H1 (cell line): ENCODE measurements around the gene IL21R. TPM values are rescaled to one million over a fixed set of nuclear protein-coding genes. Genes with fewer than 3 reads are reported as not detected.

Experiments used
- CTCF ChIA-PET: fragments of 300-600 bp; sonication (Branson Sonifier 250); formaldehyde crosslinking; loops from one replicate; lab custom pipeline; 2021; ENCODE audit not compliant: partially characterized antibody; lab: Charles Lee
- POLR2A ChIA-PET: fragments of 300-600 bp; sonication (Branson Sonifier 250); formaldehyde crosslinking; loops from one replicate; lab custom pipeline; 2021; ENCODE audit warnings: inconsistent platforms; ENCODE audit not compliant: partially characterized antibody; lab: Charles Lee
- DNase-seq, 2 experiments: peaks; one replicate each; pipeline versions ENCODE4 v3.0.0 to v3.0.0-alpha.2; 2010 to 2022; ENCODE audit warnings: low spot score in 2 of 2, low read depth in 1 of 2, mixed read lengths in 1 of 2
- FAIRE-seq: peaks from 2 replicates; lab custom pipeline; 2011; peaks lifted over from hg19 to GRCh38; lab: Jason Lieb, UNC
- H2AFZ ChIP-seq: 2 replicates; pipeline ENCODE4 v1.8.1; 2012; ENCODE audit warnings: low read length, inconsistent platforms
- H2AK5ac ChIP-seq: 2 replicates; pipeline ENCODE4 v1.6.1; 2013; ENCODE audit warnings: low read depth, low read length
- H2BK120ac ChIP-seq: replicated peaks from 2 replicates; pipeline ENCODE3; 2013; ENCODE audit warnings: low read depth, low read length, inconsistent platforms
- H2BK12ac ChIP-seq: 2 replicates; pipeline ENCODE4 v1.6.1; 2013; ENCODE audit warnings: low read depth, low read length
- H2BK15ac ChIP-seq: 2 replicates; pipeline ENCODE4 v1.6.1; 2013; ENCODE audit warnings: low read length
- H2BK20ac ChIP-seq: 2 replicates; pipeline ENCODE4 v1.6.1; 2013; ENCODE audit warnings: low read length
- H2BK5ac ChIP-seq: 2 replicates; pipeline ENCODE4 v1.6.1; 2013; ENCODE audit warnings: low read depth, low read length
- H3K14ac ChIP-seq: 2 replicates; pipeline ENCODE4 v1.6.1; 2013; ENCODE audit warnings: inconsistent platforms; ENCODE audit not compliant: insufficient read length
- H3K18ac ChIP-seq: 2 replicates; pipeline ENCODE4 v1.6.1; 2013; ENCODE audit warnings: low read length; ENCODE audit errors: extremely low read depth
- H3K23ac ChIP-seq: 2 replicates; pipeline ENCODE4 v1.6.1; 2013; ENCODE audit warnings: inconsistent platforms; ENCODE audit not compliant: insufficient read length
- H3K23me2 ChIP-seq: 2 replicates; pipeline ENCODE4 v1.6.1; 2013; ENCODE audit warnings: low read depth, low read length
- H3K27ac ChIP-seq: 2 replicates; pipeline ENCODE4 v1.6.1; 2011; ENCODE audit warnings: low read depth, low read length, inconsistent platforms
- H3K27me3 ChIP-seq, 4 experiments: replicated peaks in 1 of 4; 1 replicate in 1 of 4; 2 replicates in 3 of 4; pipeline versions ENCODE4 v1.6.1 to v1.8.1; 2011 to 2013; ENCODE audit warnings: low read length in 3 of 4, mild to moderate bottlenecking in 3 of 4, inconsistent platforms in 2 of 4, mixed read lengths in 2 of 4, moderate library complexity in 1 of 4; ENCODE audit not compliant: control insufficient read depth in 3 of 4, insufficient read depth in 3 of 4; ENCODE audit errors: extremely low read depth in 1 of 4
- H3K36me3 ChIP-seq, 4 experiments: 2 replicates each; pipeline versions ENCODE4 v1.6.1 to v1.8.1; 2011 to 2013; ENCODE audit warnings: mild to moderate bottlenecking in 4 of 4, low read length in 3 of 4, moderate library complexity in 2 of 4, control low read depth in 1 of 4, inconsistent platforms in 1 of 4; ENCODE audit not compliant: insufficient read depth in 4 of 4, control insufficient read depth in 2 of 4
- H3K4ac ChIP-seq: replicated peaks from 2 replicates; pipeline ENCODE3; 2013; ENCODE audit warnings: low read length, low read depth, mixed read lengths, inconsistent platforms; ENCODE audit not compliant: insufficient read length
- H3K4me1 ChIP-seq, 4 experiments: replicated peaks in 1 of 4; 1 replicate in 1 of 4; 2 replicates in 3 of 4; pipeline versions ENCODE4 v1.6.1 to v1.8.1; 2011 to 2013; ENCODE audit warnings: low read length in 3 of 4, inconsistent platforms in 2 of 4, mixed read lengths in 1 of 4; ENCODE audit not compliant: insufficient read depth in 4 of 4, control insufficient read depth in 3 of 4
- H3K4me2 ChIP-seq, 2 experiments: 2 replicates each; pipeline versions ENCODE4 v1.6.1 to v1.8.1; 2011 to 2013; ENCODE audit warnings: low read depth in 2 of 2, low read length in 2 of 2, control low read depth in 1 of 2, inconsistent platforms in 1 of 2, mild to moderate bottlenecking in 1 of 2; ENCODE audit not compliant: insufficient read depth in 1 of 2
- H3K4me3 ChIP-seq, 4 experiments: fragments of 200-600, 300-600 bp in 1 of 4; sonication (generic), shearing (Covaris generic), sonication (Bioruptor Twin) in 1 of 4; 2 replicates each; pipeline versions ENCODE4 v1.5.1 to v1.8.1; 2011 to 2016; ENCODE audit warnings: low read length in 4 of 4, low read depth in 3 of 4, control low read depth in 2 of 4, inconsistent platforms in 2 of 4, mild to moderate bottlenecking in 2 of 4, mixed read lengths in 1 of 4, moderate library complexity in 1 of 4; ENCODE audit not compliant: insufficient read depth in 2 of 4; ENCODE audit errors: extremely low read depth in 1 of 4
- H3K56ac ChIP-seq: replicated peaks from 2 replicates; pipeline ENCODE3; 2013; ENCODE audit warnings: low read depth, mild to moderate bottlenecking, mixed read lengths, low read length, inconsistent platforms; ENCODE audit not compliant: insufficient read length
- H3K79me1 ChIP-seq: 2 replicates; pipeline ENCODE4 v1.6.1; 2013; ENCODE audit warnings: low read depth, low read length, control low read depth
- H3K79me2 ChIP-seq, 2 experiments: 2 replicates each; pipeline versions ENCODE4 v1.6.1 to v1.8.1; 2012 to 2013; ENCODE audit warnings: low read length in 2 of 2, mild to moderate bottlenecking in 2 of 2, inconsistent platforms in 1 of 2; ENCODE audit not compliant: insufficient read depth in 2 of 2, control insufficient read depth in 1 of 2
- H3K9ac ChIP-seq, 4 experiments: replicated peaks in 1 of 4; 1 replicate in 1 of 4; 2 replicates in 3 of 4; pipeline versions ENCODE4 v1.6.1 to v1.8.1; 2011 to 2013; ENCODE audit warnings: low read depth in 3 of 4, low read length in 3 of 4, control low read depth in 2 of 4, mild to moderate bottlenecking in 2 of 4, moderate library complexity in 2 of 4, inconsistent platforms in 1 of 4; ENCODE audit errors: extremely low read depth in 1 of 4
- H3K9me3 ChIP-seq, 2 experiments: 2 replicates each; pipeline versions ENCODE4 v1.6.1 to v1.8.1; 2012 to 2013; ENCODE audit warnings: mild to moderate bottlenecking in 2 of 2, moderate library complexity in 2 of 2, control low read depth in 1 of 2, inconsistent platforms in 1 of 2, low read depth in 1 of 2, low read length in 1 of 2, mixed read lengths in 1 of 2; ENCODE audit not compliant: insufficient read depth in 2 of 2
- H4K20me1 ChIP-seq, 2 experiments: replicated peaks in 1 of 2; 2 replicates each; pipeline versions ENCODE3 to v1.8.1; 2011 to 2013; ENCODE audit warnings: inconsistent platforms in 2 of 2, low read length in 2 of 2, mild to moderate bottlenecking in 1 of 2; ENCODE audit not compliant: insufficient read depth in 2 of 2, control insufficient read depth in 1 of 2
- H4K5ac ChIP-seq: 2 replicates; pipeline ENCODE4 v1.6.1; 2013; ENCODE audit warnings: low read length, low read depth, mixed read lengths, inconsistent platforms; ENCODE audit not compliant: insufficient read length
- H4K8ac ChIP-seq: 2 replicates; pipeline ENCODE4 v1.8.0; 2013; ENCODE audit warnings: mild to moderate bottlenecking, moderate library complexity, low read length, inconsistent platforms; ENCODE audit not compliant: insufficient read depth; ENCODE audit errors: extremely low read depth
- H4K91ac ChIP-seq: replicated peaks from 2 replicates; pipeline ENCODE3; 2013; ENCODE audit warnings: low read length, mixed read lengths, inconsistent platforms; ENCODE audit not compliant: insufficient read length
- BRCA1 ChIP-seq: IDR thresholded peaks from 2 replicates; pipeline ENCODE4 v1.6.1; 2012; ENCODE audit warnings: low read depth, low read length, improper control_type of control experiment
- EP300 ChIP-seq, 2 experiments: IDR thresholded peaks; 1 replicate in 1 of 2; 2 replicates in 1 of 2; pipeline ENCODE4 v1.6.1; 2011 to 2012; ENCODE audit warnings: low read depth in 2 of 2, low read length in 2 of 2, mild to moderate bottlenecking in 2 of 2, borderline replicate concordance in 1 of 2, inconsistent platforms in 1 of 2, moderate library complexity in 1 of 2
- FOSL1 ChIP-seq: IDR thresholded peaks from 2 replicates; pipeline ENCODE4 v1.6.1; 2011; ENCODE audit warnings: mild to moderate bottlenecking, low read depth, low read length, moderate library complexity; ENCODE audit not compliant: insufficient read depth
- GABPA ChIP-seq: IDR thresholded peaks from 2 replicates; pipeline ENCODE4 v1.6.1; 2011; ENCODE audit warnings: mild to moderate bottlenecking, low read length, moderate library complexity, borderline replicate concordance; ENCODE audit not compliant: insufficient read depth
- GTF2F1 ChIP-seq: IDR thresholded peaks from 2 replicates; pipeline ENCODE4 v1.6.1; 2012; ENCODE audit warnings: low read depth, low read length, improper control_type of control experiment, borderline replicate concordance
- NANOG ChIP-seq: IDR thresholded peaks from 2 replicates; pipeline ENCODE4 v1.6.1; 2011; ENCODE audit warnings: low read length, low read depth, mild to moderate bottlenecking, inconsistent platforms; ENCODE audit not compliant: insufficient read depth, poor library complexity, severe bottlenecking
- PHF8 ChIP-seq: fragments of 200-600 bp; sonication (generic); conservative IDR thresholded peaks from 2 replicates; pipeline ENCODE4 v1.7.1; 2012; ENCODE audit warnings: low read depth, mild to moderate bottlenecking, inconsistent platforms, low read length, moderate library complexity
- POLR2A ChIP-seq, 2 experiments: IDR thresholded peaks; 1 replicate in 1 of 2; 2 replicates in 1 of 2; pipeline ENCODE4 v1.6.1; 2011; ENCODE audit warnings: low read depth in 2 of 2, low read length in 2 of 2, mild to moderate bottlenecking in 2 of 2; ENCODE audit errors: control extremely low read depth in 1 of 2
- RXRA ChIP-seq: IDR thresholded peaks from 2 replicates; pipeline ENCODE4 v1.6.1; 2011; ENCODE audit warnings: low read depth, mild to moderate bottlenecking, low read length, moderate library complexity; ENCODE audit not compliant: insufficient read depth
- TEAD4 ChIP-seq: IDR thresholded peaks from 2 replicates; pipeline ENCODE4 v1.6.1; 2012; ENCODE audit warnings: low read depth, low read length, inconsistent platforms, mixed read lengths
- WGBS, 2 experiments: shearing (Covaris generic) in 1 of 2; methylation state at CpG; one replicate each; pipeline versions ENCODE4 v1.1.6 to v1.1.7; 2013 to 2015; ENCODE audit warnings: low lambda C conversion rate in 2 of 2, mixed read lengths in 2 of 2, inconsistent platforms in 1 of 2, low coverage in 1 of 2, missing lambda C conversion rate in 1 of 2; ENCODE audit not compliant: insufficient replicate concordance in 2 of 2, insufficient coverage in 1 of 2, insufficient read length in 1 of 2; ENCODE audit errors: extremely low coverage in 1 of 2, missing lambda C conversion rate in 1 of 2; 5-methylcytosine and 5-hydroxymethylcytosine counted together
- polyA plus RNA-seq, 7 experiments: library from polyadenylated mRNA; depleted of rRNA in 3 of 7; stranded (reverse) in 5 of 7; unstranded in 2 of 7; fragments of >200 nt in 5 of 7; fragments of 200-250 nt in 2 of 7; gene quantifications; 1 replicate in 5 of 7; 2 replicates in 1 of 7; 4 replicates in 1 of 7; pipeline versions ENCODE4 v1.2.1 to v1.2.3, GENCODE V29; 2011 to 2013; ENCODE audit warnings: missing spikeins in 2 of 7, mixed read lengths in 2 of 7
- total RNA-seq: library from RNA; stranded (reverse); fragmentation: NEBNext Ultra II Directional; extraction: Animal tissue kit (Norgen Biotek cat#: 25700); gene quantifications from 2 replicates; pipeline ENCODE4 v1.2.1, GENCODE V29; 2021

IL21R gene
- total and polyA plus RNA-seq, 2 of the 8 experiments (the other 6 are each of a cell fraction or from before 2014, with no cell fraction given), result 0.34 to 0.70 TPM

- Histone ChIP-seq H3K56ac (no peak overlapping the region), H3K4ac (no peak overlapping the region), H3K4me2 (no peak overlapping the region), H3K14ac (no peak overlapping the region), H3K9ac (no peak overlapping the region), H3K23me2 (peaks cover 2% of the 10 kb centered on the region), H4K5ac (no peak overlapping the region), H2BK12ac (no peak overlapping the region), H3K4me3 (no peak overlapping the region), H2BK15ac (no peak overlapping the region), H3K27me3 (no peaks in the 10 kb centered on the region; a peak in 1 of 7 replicates), H3K9me3 (peaks cover 15 to 21% of the 10 kb centered on the region in 2 experiments), H3K4me1 (peaks cover 0 to 2% (median 0%) of the 10 kb centered on the region in 4 experiments; a peak in 1 of 7 replicates), H2BK120ac (no peak overlapping the region), H4K20me1 (peaks cover 0 to 4% of the 10 kb centered on the region in 2 experiments), H3K27ac (no peak overlapping the region), H2BK5ac (no peak overlapping the region), H4K8ac (no peak overlapping the region), H2AFZ (no peak overlapping the region), H2AK5ac (no peak overlapping the region), H4K91ac (no peak overlapping the region), H3K79me1 (no peaks in the 10 kb centered on the region), H2BK20ac (no peak overlapping the region), H3K36me3 (no peaks in the 10 kb centered on the region), H3K79me2 (no peaks in the 10 kb centered on the region), H3K18ac (no peak overlapping the region), H3K23ac (no peak overlapping the region)
- ChIA-PET POLR2A (no interaction called here), CTCF (interaction anchor here (0.6 to 1.0 kb wide), 2 partner anchors 74 to 601 kb away, joined by 3 read pairs; no protein-coding TSS in a partner anchor)
- DNase-seq, result no peak
- WGBS, 2 experiments, result 91% methylated on average over 3 of the region's 4 CpGs; no CpG with 5 or more reads in 1 of the 2 experiments
- no peak for FAIRE-seq
- TF ChIP-seq GABPA (no peak), GTF2F1 (no peak), NANOG (no peak), POLR2A (IDR thresholded peaks at IDR 0.05; ENCODE audit: control extremely low read depth in 1 of 2, low read depth in 2 of 2, low read length in 2 of 2) (no peak), RXRA (no peak), TEAD4 (no peak), BRCA1 (no peak), PHF8 (no peak), EP300 (IDR thresholded peaks at IDR 0.05; ENCODE audit: borderline replicate concordance in 1 of 2, low read depth in 2 of 2, low read length in 2 of 2) (no peak), FOSL1 (no peak)
Observed at GRCh38 chr16:27446721-27447120, 44.7 kb downstream of the IL21R start.
